ENCODE results near the gene TRMT6.

DNA sequence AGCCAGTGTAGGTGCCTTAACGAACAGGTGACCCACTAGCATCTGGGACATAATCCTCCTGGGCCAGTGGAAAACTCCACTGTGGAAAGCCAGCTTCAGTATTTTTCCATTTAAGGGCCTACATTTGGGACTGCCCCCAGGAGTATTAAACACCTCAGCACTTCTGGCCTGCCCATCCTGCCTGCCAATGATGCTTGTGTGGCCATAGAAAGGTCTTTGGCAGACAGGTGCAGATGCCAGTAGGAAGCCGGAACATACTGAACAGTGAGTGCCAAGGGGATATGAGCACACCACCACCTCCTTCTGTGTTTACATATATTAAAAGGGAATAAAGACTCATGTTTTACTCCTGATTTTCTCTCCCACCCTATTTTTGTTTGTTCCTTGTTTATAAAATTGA lies 20.0 kb upstream of the TRMT6 start:
- TF ChIP-seq EZH2 (IDR thresholded peaks at IDR 0.05; ENCODE audit: insufficient read depth, poor library complexity, severe bottlenecking) (no peak), EZH2phosphoT487 (IDR thresholded peaks at IDR 0.05; ENCODE audit: insufficient read depth, low read depth) (no peak)
